Keratinocyte (primary cell): ENCODE data around the gene LDLRAD4. TPM values are rescaled to one million over a fixed set of nuclear protein-coding genes. Genes with fewer than 3 reads are reported as not detected.

Experiments
- DNase-seq: peaks from one replicate; pipeline ENCODE4 v3.0.0-alpha.2; 2011; ENCODE audit warnings: low read depth, missing footprints, low spot score
- FAIRE-seq: peaks from 2 replicates; lab custom pipeline; 2011; peaks lifted over from hg19 to GRCh38; lab: Jason Lieb, UNC
- H2AFZ ChIP-seq: 2 replicates; pipeline ENCODE4 v1.6.0; 2012; ENCODE audit warnings: low read length, control low read depth, inconsistent platforms; ENCODE audit not compliant: control insufficient read depth
- H3K27ac ChIP-seq: 2 replicates; pipeline ENCODE4 v1.5.1; 2011; ENCODE audit warnings: low read length; ENCODE audit not compliant: control insufficient read depth, insufficient read depth
- H3K27me3 ChIP-seq: 3 replicates; pipeline ENCODE4 v1.6.0; 2011; ENCODE audit warnings: low read length; ENCODE audit not compliant: control insufficient read depth, insufficient read depth; ENCODE audit errors: extremely low read depth
- H3K36me3 ChIP-seq, 2 experiments: 2 replicates in 1 of 2; 3 replicates in 1 of 2; pipeline ENCODE4 v1.5.1; 2011; ENCODE audit warnings: low read length in 2 of 2, mild to moderate bottlenecking in 1 of 2; ENCODE audit not compliant: control insufficient read depth in 2 of 2, insufficient read depth in 2 of 2; ENCODE audit errors: extremely low read depth in 1 of 2
- H3K4me1 ChIP-seq: 3 replicates; pipeline ENCODE4 v1.5.1; 2011; ENCODE audit warnings: low read length; ENCODE audit not compliant: control insufficient read depth, insufficient read depth; ENCODE audit errors: extremely low read depth
- H3K4me2 ChIP-seq: 3 replicates; pipeline ENCODE4 v1.6.0; 2011; ENCODE audit warnings: low read depth, low read length; ENCODE audit not compliant: control insufficient read depth, insufficient read depth; ENCODE audit errors: extremely low read depth
- H3K4me3 ChIP-seq, 3 experiments: fragments of 200-600 bp in 1 of 3; sonication (generic) in 1 of 3; 2 replicates in 2 of 3; 3 replicates in 1 of 3; pipeline ENCODE4 v1.5.1; 2011 to 2016; ENCODE audit warnings: low read length in 3 of 3, mild to moderate bottlenecking in 3 of 3, control low read depth in 2 of 3, inconsistent platforms in 1 of 3, low read depth in 1 of 3, mixed read lengths in 1 of 3, mixed run types in 1 of 3, moderate library complexity in 1 of 3; ENCODE audit not compliant: control insufficient read depth in 2 of 3, insufficient read depth in 2 of 3; ENCODE audit errors: extremely low read depth in 1 of 3
- H3K79me2 ChIP-seq: 2 replicates; pipeline ENCODE4 v1.6.0; 2012; ENCODE audit warnings: low read length; ENCODE audit not compliant: control insufficient read depth, insufficient read depth
- H3K9ac ChIP-seq: 3 replicates; pipeline ENCODE4 v1.6.0; 2011; ENCODE audit warnings: low read length; ENCODE audit not compliant: control insufficient read depth, insufficient read depth; ENCODE audit errors: extremely low read depth
- H3K9me1 ChIP-seq: 3 replicates; pipeline ENCODE4 v1.6.0; 2011; ENCODE audit warnings: low read length; ENCODE audit not compliant: control insufficient read depth, insufficient read depth; ENCODE audit errors: extremely low read depth
- H3K9me3 ChIP-seq: 2 replicates; pipeline ENCODE4 v1.5.1; 2012; ENCODE audit warnings: low read depth, low read length; ENCODE audit not compliant: control insufficient read depth
- H4K20me1 ChIP-seq: 3 replicates; pipeline ENCODE4 v1.6.0; 2011; ENCODE audit warnings: low read length; ENCODE audit not compliant: control insufficient read depth, insufficient read depth; ENCODE audit errors: extremely low read depth
- EZH2 ChIP-seq: IDR thresholded peaks from one replicate; pipeline ENCODE4 v1.6.1; 2012; ENCODE audit warnings: inconsistent platforms, mild to moderate bottlenecking, low read length, moderate library complexity
- dilution Hi-C: fragments of 300-500 bp; cut with MboI; formaldehyde crosslinking; loops from one replicate; pipeline ENCODE4 v1.7.0; 2020; ENCODE audit warnings: low sequenced_read_pairs; ENCODE audit not compliant: extremely low pct_ligation_motif_present
- polyA plus RNA-seq, 5 experiments: library from polyadenylated mRNA; depleted of rRNA in 3 of 5; stranded (reverse) in 3 of 5; stranded (forward) in 1 of 5; unstranded in 1 of 5; fragments of >200 nt; gene quantifications; 1 replicate in 1 of 5; 2 replicates in 3 of 5; 3 replicates in 1 of 5; pipeline versions ENCODE4 v1.2.1 to v1.2.3, GENCODE V29; 2011 to 2012; ENCODE audit warnings: missing spikeins in 2 of 5, low read depth in 1 of 5, low replicate concordance in 1 of 5
- TF ChIP-seq, protein P1 (sequence below), 3 experiments: IDR thresholded peaks in 1 of 3; conservative IDR thresholded peaks in 1 of 3; optimal IDR thresholded peaks in 1 of 3; 2 replicates in 2 of 3; 3 replicates in 1 of 3; pipeline versions ENCODE3 to v1.5.1; 2011; ENCODE audit warnings: low read length in 3 of 3, mild to moderate bottlenecking in 3 of 3, moderate library complexity in 2 of 3, control low read depth in 1 of 3, inconsistent platforms in 1 of 3; ENCODE audit not compliant: insufficient read depth in 2 of 3; ENCODE audit errors: extremely low read depth in 1 of 3

LDLRAD4 gene
- polyA plus RNA-seq, 1 donor (not counting 4 experiments of a cell fraction or from before 2014, with no cell fraction given) = not detected

DNA sequence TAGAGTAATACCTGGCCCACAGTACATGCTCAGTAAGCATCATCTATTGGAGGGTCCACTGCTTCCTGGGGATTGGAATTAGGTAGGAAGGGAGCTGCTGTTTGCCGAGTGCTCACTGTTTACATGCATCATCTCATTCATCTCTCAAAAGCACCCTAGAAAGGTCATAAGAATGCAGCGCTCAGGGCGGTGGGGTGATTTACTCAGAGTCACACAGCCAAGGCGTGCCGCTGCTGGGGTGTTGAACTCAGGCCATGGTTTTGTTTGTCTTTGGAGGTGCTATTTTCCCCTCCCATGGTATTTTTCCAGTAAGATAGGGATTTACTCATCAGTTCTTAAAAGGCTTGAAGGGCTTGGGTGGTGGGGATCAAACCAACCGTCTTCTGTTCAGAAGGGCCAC is 227.5 kb downstream of the LDLRAD4 start:
- Histone ChIP-seq H3K9me1 (no peaks in the 10 kb centered on the region), H3K9me3 (no peaks in the 10 kb centered on the region), H3K4me3 (no peak overlapping the region), H3K27me3 (no peaks in the 10 kb centered on the region), H3K9ac (no peak overlapping the region), H3K4me1 (no peaks in the 10 kb centered on the region), H4K20me1 (no peaks in the 10 kb centered on the region), H3K36me3 (no peaks in the 10 kb centered on the region), H2AFZ (no peak overlapping the region), H3K79me2 (no peaks in the 10 kb centered on the region), H3K4me2 (no peak overlapping the region), H3K27ac (no peak overlapping the region)
- no peak for TF ChIP-seq EZH2
- TF ChIP-seq, protein P1, sequence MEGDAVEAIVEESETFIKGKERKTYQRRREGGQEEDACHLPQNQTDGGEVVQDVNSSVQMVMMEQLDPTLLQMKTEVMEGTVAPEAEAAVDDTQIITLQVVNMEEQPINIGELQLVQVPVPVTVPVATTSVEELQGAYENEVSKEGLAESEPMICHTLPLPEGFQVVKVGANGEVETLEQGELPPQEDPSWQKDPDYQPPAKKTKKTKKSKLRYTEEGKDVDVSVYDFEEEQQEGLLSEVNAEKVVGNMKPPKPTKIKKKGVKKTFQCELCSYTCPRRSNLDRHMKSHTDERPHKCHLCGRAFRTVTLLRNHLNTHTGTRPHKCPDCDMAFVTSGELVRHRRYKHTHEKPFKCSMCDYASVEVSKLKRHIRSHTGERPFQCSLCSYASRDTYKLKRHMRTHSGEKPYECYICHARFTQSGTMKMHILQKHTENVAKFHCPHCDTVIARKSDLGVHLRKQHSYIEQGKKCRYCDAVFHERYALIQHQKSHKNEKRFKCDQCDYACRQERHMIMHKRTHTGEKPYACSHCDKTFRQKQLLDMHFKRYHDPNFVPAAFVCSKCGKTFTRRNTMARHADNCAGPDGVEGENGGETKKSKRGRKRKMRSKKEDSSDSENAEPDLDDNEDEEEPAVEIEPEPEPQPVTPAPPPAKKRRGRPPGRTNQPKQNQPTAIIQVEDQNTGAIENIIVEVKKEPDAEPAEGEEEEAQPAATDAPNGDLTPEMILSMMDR (optimal IDR thresholded peaks at IDR 0.05 in 1 of 3, IDR thresholded peaks at IDR 0.05 in 1 of 3, conservative IDR thresholded peaks at IDR 0.05 in 1 of 3; ENCODE audit: extremely low read depth in 1 of 3, insufficient read depth in 2 of 3, low read length in 3 of 3) = no peak
- dilution Hi-C loops = no loop called here
- FAIRE-seq (no peak), DNase-seq (no peak)

DNA sequence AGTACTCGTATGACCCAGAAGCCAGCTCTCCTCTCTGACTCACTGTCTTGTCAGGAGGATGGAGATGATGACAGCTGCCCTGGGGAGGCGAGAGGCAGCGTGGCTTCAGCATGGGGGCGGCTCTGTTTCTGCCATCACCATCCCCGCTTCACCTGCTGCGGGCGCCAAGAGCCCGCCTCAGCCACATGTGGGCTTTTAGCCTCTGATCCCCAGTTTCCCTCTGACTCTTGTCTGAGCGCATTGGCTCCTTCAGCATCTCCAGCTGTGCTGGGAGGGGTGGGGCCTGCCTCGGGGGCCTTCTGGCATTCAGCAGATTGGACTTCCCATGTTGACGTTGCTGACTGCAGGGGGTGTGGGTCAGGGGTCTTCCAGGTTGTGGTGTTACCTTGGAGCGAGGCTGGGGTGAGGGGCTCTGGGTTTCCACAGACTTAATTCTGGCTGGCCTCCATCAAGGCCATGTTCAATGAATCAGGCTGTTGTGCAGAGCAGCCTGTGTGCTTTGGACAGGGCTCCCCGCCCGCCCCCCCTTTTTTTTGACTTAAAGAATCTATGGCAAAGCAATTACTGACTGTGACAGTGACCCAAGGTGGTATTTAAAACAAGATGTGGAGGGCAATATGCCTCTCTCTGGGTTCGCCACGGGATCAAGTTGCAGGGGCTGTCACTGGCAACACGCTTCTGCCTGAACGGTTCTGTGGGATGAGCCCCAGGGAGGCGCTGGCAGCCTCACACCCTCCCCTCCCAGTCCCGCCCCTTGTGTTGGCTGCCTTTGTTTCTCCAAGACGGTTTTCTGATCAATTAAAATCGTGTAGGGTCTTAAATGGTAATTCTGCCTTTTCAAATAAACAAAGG is 228.3 kb downstream of the LDLRAD4 start:
- no peak overlapping the region for H3K27ac ChIP-seq
- FAIRE-seq (no peak), DNase-seq (no peak)
- no peaks in the 10 kb centered on the region for H3K9me3 ChIP-seq
- H2AFZ ChIP-seq = no peak overlapping the region
- no peaks in the 10 kb centered on the region for H4K20me1 ChIP-seq
- H3K4me1 ChIP-seq = no peaks in the 10 kb centered on the region
- H3K4me3 ChIP-seq = no peak overlapping the region
- H3K36me3 ChIP-seq = no peaks in the 10 kb centered on the region
- H3K9me1 ChIP-seq = no peaks in the 10 kb centered on the region
- no peaks in the 10 kb centered on the region for H3K79me2 ChIP-seq
- H3K4me2 ChIP-seq = no peak overlapping the region
- TF ChIP-seq, protein P1 (optimal IDR thresholded peaks at IDR 0.05 in 1 of 3, IDR thresholded peaks at IDR 0.05 in 1 of 3, conservative IDR thresholded peaks at IDR 0.05 in 1 of 3; ENCODE audit: extremely low read depth in 1 of 3, insufficient read depth in 2 of 3, low read length in 3 of 3) = no peak
- no peak for TF ChIP-seq EZH2
- dilution Hi-C loops = no loop called here
- no peak overlapping the region for H3K9ac ChIP-seq
- no peaks in the 10 kb centered on the region for H3K27me3 ChIP-seq
